HEK293 (cell line): ENCODE measurements around the gene CEACAM6.
"Not testable (repeated sequence)": the region's sequence is repeated elsewhere in the genome, so short reads cannot be mapped to it uniquely, and the experiment has no call there.

Experiments used
- CTCF ChIA-PET: fragments of 350-600 bp; formaldehyde crosslinking; extraction: SDS; loops from one replicate; lab custom pipeline; 2021; ENCODE audit warnings: antibody characterized with exemption; lab: Yijun Ruan, JAX
- POLR2A ChIA-PET: fragments of 300-600 bp; formaldehyde crosslinking; extraction: SDS; loops from one replicate; lab custom pipeline; 2020; ENCODE audit warnings: antibody characterized with exemption, inconsistent platforms; lab: Yijun Ruan, JAX
- H3K27ac ChIP-seq: fragments of 200-500 bp; sonication (Bioruptor generic); 2 replicates; pipeline ENCODE4 v1.5.1; 2014; ENCODE audit warnings: low read depth, low read length, control low read depth, inconsistent platforms; ENCODE audit errors: extremely low read depth
- H3K36me3 ChIP-seq, 2 experiments: fragments of 200-500 bp in 1 of 2; sonication (Bioruptor generic) in 1 of 2; 1 replicate in 1 of 2; 2 replicates in 1 of 2; pipeline ENCODE4 v1.5.1; 2014 to 2017; ENCODE audit warnings: inconsistent platforms in 2 of 2, low read length in 2 of 2; ENCODE audit not compliant: control insufficient read depth in 2 of 2, insufficient read depth in 1 of 2
- H3K4me1 ChIP-seq: fragments of 200-500 bp; sonication (Bioruptor generic); 2 replicates; pipeline ENCODE4 v1.5.1; 2014; ENCODE audit warnings: mild to moderate bottlenecking, low read length, inconsistent platforms; ENCODE audit not compliant: control insufficient read depth, insufficient read depth
- H3K4me3 ChIP-seq: 2 replicates; pipeline ENCODE4 v1.5.1; 2011; ENCODE audit warnings: low read depth, mild to moderate bottlenecking, control low read depth, low read length, moderate library complexity
- H3K9me3 ChIP-seq: fragments of 200-500 bp; sonication (Bioruptor generic); 2 replicates; pipeline ENCODE4 v1.5.1; 2014; ENCODE audit warnings: low read depth, low read length, inconsistent platforms; ENCODE audit not compliant: control insufficient read depth, insufficient read depth
- GLIS1 ChIP-seq: fragments of 450-650 bp; formaldehyde crosslinking; IDR thresholded peaks from 2 replicates; pipeline ENCODE4 v1.5.1; 2016; ENCODE audit warnings: missing biosample characterization, missing genetic modification characterization
- IKZF3 ChIP-seq: fragments of 450-650 bp; IDR thresholded peaks from 2 replicates; pipeline ENCODE4 v1.5.0; 2018; ENCODE audit warnings: missing biosample characterization, mild to moderate bottlenecking, missing genetic modification characterization, moderate library complexity
- RBAK ChIP-seq: fragments of 450-650 bp; formaldehyde crosslinking; IDR thresholded peaks from 2 replicates; pipeline ENCODE4 v1.5.1; 2016; ENCODE audit warnings: missing biosample characterization, missing genetic modification characterization
- REPIN1 ChIP-seq: fragments of 450-650 bp; formaldehyde crosslinking; IDR thresholded peaks from 2 replicates; pipeline ENCODE4 v1.5.1; 2017; ENCODE audit warnings: missing biosample characterization, missing genetic modification characterization, low read depth
- SP3 ChIP-seq: fragments of 450-650 bp; formaldehyde crosslinking; IDR thresholded peaks from 2 replicates; pipeline ENCODE4 v1.5.1; 2016; ENCODE audit warnings: missing biosample characterization, missing genetic modification characterization
- SP7 ChIP-seq: fragments of 450-650 bp; formaldehyde crosslinking; IDR thresholded peaks from 2 replicates; pipeline ENCODE4 v1.5.1; 2016; ENCODE audit warnings: missing biosample characterization, missing genetic modification characterization
- ZBTB20 ChIP-seq: fragments of 450-650 bp; formaldehyde crosslinking; IDR thresholded peaks from 2 replicates; pipeline ENCODE4 v1.5.1; 2016; ENCODE audit warnings: missing biosample characterization, missing genetic modification characterization
- ZBTB8A ChIP-seq: fragments of 450-650 bp; formaldehyde crosslinking; IDR thresholded peaks from 2 replicates; pipeline ENCODE4 v1.5.1; 2016; ENCODE audit warnings: missing biosample characterization, missing genetic modification characterization
- ZEB2 ChIP-seq: fragments of 450-650 bp; formaldehyde crosslinking; IDR thresholded peaks from 2 replicates; pipeline ENCODE4 v1.5.1; 2016; ENCODE audit warnings: missing biosample characterization, missing genetic modification characterization
- ZNF112 ChIP-seq: fragments of 450-650 bp; formaldehyde crosslinking; IDR thresholded peaks from 2 replicates; pipeline ENCODE4 v1.5.0; 2017; ENCODE audit warnings: missing biosample characterization, missing genetic modification characterization
- ZNF114 ChIP-seq: fragments of 450-650 bp; formaldehyde crosslinking; IDR thresholded peaks from 2 replicates; pipeline ENCODE4 v1.5.0; 2017; ENCODE audit warnings: missing biosample characterization, missing genetic modification characterization
- ZNF19 ChIP-seq: fragments of 450-650 bp; formaldehyde crosslinking; IDR thresholded peaks from 2 replicates; pipeline ENCODE4; 2016; ENCODE audit warnings: missing biosample characterization, missing genetic modification characterization, low read depth
- ZNF2 ChIP-seq: fragments of 450-650 bp; formaldehyde crosslinking; IDR thresholded peaks from 2 replicates; pipeline ENCODE4 v1.5.1; 2016; ENCODE audit warnings: missing biosample characterization, missing genetic modification characterization
- ZNF221 ChIP-seq: fragments of 450-650 bp; formaldehyde crosslinking; IDR thresholded peaks from 2 replicates; pipeline ENCODE4 v1.5.1; 2017; ENCODE audit warnings: missing biosample characterization, missing genetic modification characterization, borderline replicate concordance
- ZNF433 ChIP-seq: fragments of 450-650 bp; formaldehyde crosslinking; IDR thresholded peaks from 2 replicates; pipeline ENCODE4 v1.5.1; 2016; ENCODE audit warnings: missing biosample characterization, missing genetic modification characterization, low read depth
- ZNF501 ChIP-seq: fragments of 450-650 bp; formaldehyde crosslinking; IDR thresholded peaks from 2 replicates; pipeline ENCODE4 v1.5.1; 2016; ENCODE audit warnings: missing biosample characterization, missing genetic modification characterization
- ZNF521 ChIP-seq: fragments of 450-650 bp; formaldehyde crosslinking; IDR thresholded peaks from 2 replicates; pipeline ENCODE4 v1.5.1; 2017; ENCODE audit warnings: missing biosample characterization, mild to moderate bottlenecking, missing genetic modification characterization
- ZNF560 ChIP-seq: fragments of 450-650 bp; formaldehyde crosslinking; IDR thresholded peaks from 2 replicates; pipeline ENCODE4 v1.5.1; 2017; ENCODE audit warnings: missing biosample characterization, missing genetic modification characterization, borderline replicate concordance
- ZNF626 ChIP-seq: fragments of 450-650 bp; sonication (Bioruptor Pico); formaldehyde crosslinking; IDR thresholded peaks from 2 replicates; pipeline ENCODE4 v1.5.1; 2018; ENCODE audit warnings: missing biosample characterization, missing genetic modification characterization, inconsistent platforms
- ZNF701 ChIP-seq: fragments of 450-650 bp; formaldehyde crosslinking; IDR thresholded peaks from 2 replicates; pipeline ENCODE4 v1.5.1; 2016; ENCODE audit warnings: missing biosample characterization, missing genetic modification characterization
- ZNF707 ChIP-seq: fragments of 450-650 bp; formaldehyde crosslinking; IDR thresholded peaks from 2 replicates; pipeline ENCODE4 v1.5.1; 2016; ENCODE audit warnings: missing biosample characterization, missing genetic modification characterization
- ZNF792 ChIP-seq: fragments of 450-650 bp; formaldehyde crosslinking; IDR thresholded peaks from 2 replicates; pipeline ENCODE4 v1.5.1; 2016; ENCODE audit warnings: missing biosample characterization, missing genetic modification characterization
- ZSCAN30 ChIP-seq: fragments of 450-650 bp; IDR thresholded peaks from 2 replicates; pipeline ENCODE4 v1.5.1; 2018; ENCODE audit warnings: missing biosample characterization, mild to moderate bottlenecking, missing genetic modification characterization, moderate library complexity
- ZXDB ChIP-seq: fragments of 450-650 bp; formaldehyde crosslinking; IDR thresholded peaks from 2 replicates; pipeline ENCODE4 v1.5.1; 2016; ENCODE audit warnings: missing biosample characterization, missing genetic modification characterization
- TF ChIP-seq, protein P1 (sequence below): fragments of 450-650 bp; formaldehyde crosslinking; IDR thresholded peaks from 2 replicates; pipeline ENCODE4 v1.5.1; 2017; ENCODE audit warnings: missing biosample characterization, missing genetic modification characterization
- TF ChIP-seq, protein P2 (sequence below): fragments of 450-650 bp; formaldehyde crosslinking; IDR thresholded peaks from 2 replicates; pipeline ENCODE4 v1.5.1; 2017; ENCODE audit warnings: missing biosample characterization, missing genetic modification characterization
- TF ChIP-seq, protein P3 (sequence below): sonication (generic); formaldehyde crosslinking; IDR thresholded peaks from 2 replicates; pipeline ENCODE4 v1.8.1; 2022; ENCODE audit warnings: mild to moderate bottlenecking, moderate library complexity, missing genetic modification reagents
- TF ChIP-seq, protein P4 (sequence below): fragments of 450-650 bp; formaldehyde crosslinking; IDR thresholded peaks from 2 replicates; pipeline ENCODE4 v1.5.1; 2016; ENCODE audit warnings: missing biosample characterization, missing genetic modification characterization

Gene CEACAM6

DNA sequence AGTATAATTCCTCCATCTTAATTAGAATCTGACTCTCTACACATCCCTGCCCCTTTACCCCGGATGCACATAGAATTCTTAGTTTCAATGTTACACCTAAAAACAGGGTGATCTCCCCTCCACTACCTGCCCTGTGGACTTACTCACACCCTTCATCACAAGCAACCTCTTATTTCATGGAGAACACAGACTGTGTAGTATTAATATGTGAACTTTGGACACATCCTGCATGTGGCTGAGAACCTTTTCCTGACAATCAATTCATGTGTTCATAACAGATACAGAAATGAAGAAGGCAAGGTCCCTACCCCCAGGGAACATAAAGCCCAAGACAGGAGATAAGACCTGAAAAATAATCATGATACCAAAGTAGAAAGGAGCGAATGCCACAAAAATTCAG is 11.8 kb downstream of the CEACAM6 start:
- no peak overlapping the region for H3K27ac ChIP-seq
- POLR2A ChIA-PET, result no interaction called here
- no peaks in the 10 kb centered on the region for H3K4me1 ChIP-seq
- H3K4me3 ChIP-seq, result no peak overlapping the region
- no peaks in the 10 kb centered on the region for H3K36me3 ChIP-seq
- H3K9me3 ChIP-seq, result no peaks in the 10 kb centered on the region
- TF ChIP-seq ZNF521 (tag by site-specific recombination) (no peak), ZEB2 (no peak), ZNF114 (tag by site-specific recombination) (no peak), ZNF501 (tag by site-specific recombination) (no peak), ZNF560 (tag by site-specific recombination) (no peak), ZNF701 (tag by site-specific recombination) (no peak), ZBTB20 (no peak), GLIS1 (no peak), REPIN1 (no peak), SP7 (tag by site-specific recombination) (no peak), SP3 (tag by site-specific recombination) (no peak), IKZF3 (tag by site-specific recombination) (no peak)
- TF ChIP-seq, protein P1, sequence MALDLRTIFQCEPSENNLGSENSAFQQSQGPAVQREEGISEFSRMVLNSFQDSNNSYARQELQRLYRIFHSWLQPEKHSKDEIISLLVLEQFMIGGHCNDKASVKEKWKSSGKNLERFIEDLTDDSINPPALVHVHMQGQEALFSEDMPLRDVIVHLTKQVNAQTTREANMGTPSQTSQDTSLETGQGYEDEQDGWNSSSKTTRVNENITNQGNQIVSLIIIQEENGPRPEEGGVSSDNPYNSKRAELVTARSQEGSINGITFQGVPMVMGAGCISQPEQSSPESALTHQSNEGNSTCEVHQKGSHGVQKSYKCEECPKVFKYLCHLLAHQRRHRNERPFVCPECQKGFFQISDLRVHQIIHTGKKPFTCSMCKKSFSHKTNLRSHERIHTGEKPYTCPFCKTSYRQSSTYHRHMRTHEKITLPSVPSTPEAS (tag by site-specific recombination), result no peak
- CTCF ChIA-PET, result interaction anchor here (1.0 to 1.7 kb wide), 5 partner anchors 10 to 60 kb away, joined by 4 to 15 read pairs (median 5); no protein-coding TSS in a partner anchor

DNA sequence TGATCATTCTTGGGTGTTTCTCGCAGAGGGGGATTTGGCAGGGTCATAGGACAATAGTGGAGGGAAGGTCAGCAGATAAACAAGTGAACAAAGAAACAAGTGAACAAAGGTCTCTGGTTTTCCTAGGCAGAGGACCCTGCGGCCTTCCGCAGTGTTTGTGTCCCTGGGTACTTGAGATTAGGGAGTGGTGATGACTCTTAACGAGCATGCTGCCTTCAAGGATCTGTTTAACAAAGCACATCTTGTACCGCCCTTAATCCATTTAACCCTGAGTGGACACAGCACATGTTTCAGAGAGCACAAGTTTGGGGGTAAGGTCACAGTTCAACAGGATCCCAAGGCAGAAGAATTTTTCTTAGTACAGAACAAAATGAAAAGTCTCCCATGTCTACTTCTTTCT is 12.8 kb downstream of the CEACAM6 start:
- H3K27ac ChIP-seq, H3K9me3 ChIP-seq, H3K36me3 ChIP-seq, H3K4me1 ChIP-seq, POLR2A ChIA-PET, H3K4me3 ChIP-seq: not testable (repeated sequence)
- CTCF ChIA-PET, result interaction anchor here (1.0 to 1.7 kb wide), 4 partner anchors 11 to 61 kb away, joined by 4 to 7 read pairs (median 4); no protein-coding TSS in a partner anchor

DNA sequence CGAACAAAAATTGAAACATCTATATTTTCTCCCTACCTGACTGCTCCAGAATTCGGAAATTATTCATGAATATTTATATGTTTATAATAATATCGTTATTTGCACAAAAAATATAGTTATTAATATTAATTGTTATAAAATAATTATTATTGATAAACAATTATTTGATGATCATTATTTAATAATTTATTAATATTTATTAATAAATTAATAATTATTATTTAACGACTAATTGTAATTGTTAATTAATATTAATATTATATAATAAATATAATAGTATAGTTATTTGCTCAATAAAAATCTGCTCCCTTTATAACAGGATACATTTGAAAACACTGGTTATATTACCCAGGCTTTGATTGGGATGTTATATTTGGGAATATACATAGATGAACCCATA is 14.3 kb downstream of the CEACAM6 start:
- no peak overlapping the region for H3K4me3 ChIP-seq
- CTCF ChIA-PET, result interaction anchor here (0.6 to 4.3 kb wide), 10 partner anchors 10 to 78 kb away, joined by 3 to 49 read pairs (median 4); no protein-coding TSS in a partner anchor
- TF ChIP-seq ZNF221 (tag by site-specific recombination), result no peak
- TF ChIP-seq ZNF433 (tag by site-specific recombination), result no peak
- no peak for TF ChIP-seq ZNF707 (tag by site-specific recombination)
- TF ChIP-seq ZNF521 (tag by site-specific recombination), result no peak
- TF ChIP-seq, protein P2, sequence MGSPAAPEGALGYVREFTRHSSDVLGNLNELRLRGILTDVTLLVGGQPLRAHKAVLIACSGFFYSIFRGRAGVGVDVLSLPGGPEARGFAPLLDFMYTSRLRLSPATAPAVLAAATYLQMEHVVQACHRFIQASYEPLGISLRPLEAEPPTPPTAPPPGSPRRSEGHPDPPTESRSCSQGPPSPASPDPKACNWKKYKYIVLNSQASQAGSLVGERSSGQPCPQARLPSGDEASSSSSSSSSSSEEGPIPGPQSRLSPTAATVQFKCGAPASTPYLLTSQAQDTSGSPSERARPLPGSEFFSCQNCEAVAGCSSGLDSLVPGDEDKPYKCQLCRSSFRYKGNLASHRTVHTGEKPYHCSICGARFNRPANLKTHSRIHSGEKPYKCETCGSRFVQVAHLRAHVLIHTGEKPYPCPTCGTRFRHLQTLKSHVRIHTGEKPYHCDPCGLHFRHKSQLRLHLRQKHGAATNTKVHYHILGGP (tag by site-specific recombination), result no peak
- no peak for TF ChIP-seq ZNF626 (tag by site-specific recombination)
- TF ChIP-seq ZBTB8A (tag by site-specific recombination), result no peak
- TF ChIP-seq ZNF792 (tag by site-specific recombination), result no peak
- TF ChIP-seq, protein P3, sequence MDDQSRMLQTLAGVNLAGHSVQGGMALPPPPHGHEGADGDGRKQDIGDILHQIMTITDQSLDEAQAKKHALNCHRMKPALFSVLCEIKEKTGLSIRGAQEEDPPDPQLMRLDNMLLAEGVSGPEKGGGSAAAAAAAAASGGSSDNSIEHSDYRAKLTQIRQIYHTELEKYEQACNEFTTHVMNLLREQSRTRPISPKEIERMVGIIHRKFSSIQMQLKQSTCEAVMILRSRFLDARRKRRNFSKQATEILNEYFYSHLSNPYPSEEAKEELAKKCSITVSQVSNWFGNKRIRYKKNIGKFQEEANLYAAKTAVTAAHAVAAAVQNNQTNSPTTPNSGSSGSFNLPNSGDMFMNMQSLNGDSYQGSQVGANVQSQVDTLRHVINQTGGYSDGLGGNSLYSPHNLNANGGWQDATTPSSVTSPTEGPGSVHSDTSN (CRISPR knock-in tag), result no peak
- TF ChIP-seq RBAK, result no peak
- TF ChIP-seq ZNF2 (tag by site-specific recombination), result no peak
- no peak for TF ChIP-seq ZXDB (tag by site-specific recombination)
- TF ChIP-seq ZNF112 (tag by site-specific recombination), result no peak
- no peak for TF ChIP-seq ZSCAN30 (tag by site-specific recombination)
- no peak for TF ChIP-seq ZNF19
- TF ChIP-seq, protein P4, sequence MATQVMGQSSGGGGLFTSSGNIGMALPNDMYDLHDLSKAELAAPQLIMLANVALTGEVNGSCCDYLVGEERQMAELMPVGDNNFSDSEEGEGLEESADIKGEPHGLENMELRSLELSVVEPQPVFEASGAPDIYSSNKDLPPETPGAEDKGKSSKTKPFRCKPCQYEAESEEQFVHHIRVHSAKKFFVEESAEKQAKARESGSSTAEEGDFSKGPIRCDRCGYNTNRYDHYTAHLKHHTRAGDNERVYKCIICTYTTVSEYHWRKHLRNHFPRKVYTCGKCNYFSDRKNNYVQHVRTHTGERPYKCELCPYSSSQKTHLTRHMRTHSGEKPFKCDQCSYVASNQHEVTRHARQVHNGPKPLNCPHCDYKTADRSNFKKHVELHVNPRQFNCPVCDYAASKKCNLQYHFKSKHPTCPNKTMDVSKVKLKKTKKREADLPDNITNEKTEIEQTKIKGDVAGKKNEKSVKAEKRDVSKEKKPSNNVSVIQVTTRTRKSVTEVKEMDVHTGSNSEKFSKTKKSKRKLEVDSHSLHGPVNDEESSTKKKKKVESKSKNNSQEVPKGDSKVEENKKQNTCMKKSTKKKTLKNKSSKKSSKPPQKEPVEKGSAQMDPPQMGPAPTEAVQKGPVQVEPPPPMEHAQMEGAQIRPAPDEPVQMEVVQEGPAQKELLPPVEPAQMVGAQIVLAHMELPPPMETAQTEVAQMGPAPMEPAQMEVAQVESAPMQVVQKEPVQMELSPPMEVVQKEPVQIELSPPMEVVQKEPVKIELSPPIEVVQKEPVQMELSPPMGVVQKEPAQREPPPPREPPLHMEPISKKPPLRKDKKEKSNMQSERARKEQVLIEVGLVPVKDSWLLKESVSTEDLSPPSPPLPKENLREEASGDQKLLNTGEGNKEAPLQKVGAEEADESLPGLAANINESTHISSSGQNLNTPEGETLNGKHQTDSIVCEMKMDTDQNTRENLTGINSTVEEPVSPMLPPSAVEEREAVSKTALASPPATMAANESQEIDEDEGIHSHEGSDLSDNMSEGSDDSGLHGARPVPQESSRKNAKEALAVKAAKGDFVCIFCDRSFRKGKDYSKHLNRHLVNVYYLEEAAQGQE, result no peak

More for the DNA sequence above, 14.3 kb downstream of the CEACAM6 start:
- POLR2A ChIA-PET, result no interaction called here
- Histone ChIP-seq H3K4me1 (no peaks in the 10 kb centered on the region), H3K27ac (no peak overlapping the region), H3K9me3 (no peaks in the 10 kb centered on the region), H3K36me3 (no peaks in the 10 kb centered on the region)
